HL-60 (cell line): Measurements from ENCODE around the gene SNTG2.

Experiments
- DNase-seq, 2 experiments: peaks; one replicate each; pipeline ENCODE4 v3.0.0-alpha.2; 2010 to 2020; ENCODE audit warnings: low read depth in 1 of 2, low spot score in 1 of 2
- H3K27ac ChIP-seq: fragments of 250-450 bp; sonication (Bioruptor Pico); replicated peaks from 2 replicates; pipeline ENCODE4 v1.5.1; 2020; ENCODE audit warnings: mild to moderate bottlenecking, moderate library complexity
- H3K27me3 ChIP-seq: fragments of 250-450 bp; sonication (Bioruptor Pico); 2 replicates; pipeline ENCODE4 v1.5.1; 2021; ENCODE audit warnings: mild to moderate bottlenecking, moderate library complexity; ENCODE audit not compliant: insufficient read depth, poor library complexity, severe bottlenecking
- H3K4me3 ChIP-seq: replicated peaks from 2 replicates; pipeline ENCODE4 v1.5.1; 2011; ENCODE audit warnings: mild to moderate bottlenecking, control low read depth, low read length; ENCODE audit not compliant: insufficient read depth
- CTCF ChIP-seq: IDR thresholded peaks from one replicate; pipeline ENCODE4 v1.5.1; 2011; ENCODE audit warnings: low read length, control low read depth, inconsistent platforms; ENCODE audit not compliant: insufficient read depth
- GABPA ChIP-seq: IDR thresholded peaks from 2 replicates; pipeline ENCODE4 v1.6.1; 2012; ENCODE audit warnings: low read depth
- POLR2AphosphoS5 ChIP-seq: IDR thresholded peaks from 2 replicates; pipeline ENCODE4 v1.6.1; 2012; ENCODE audit warnings: low read depth
- REST ChIP-seq: IDR thresholded peaks from 2 replicates; pipeline ENCODE4 v1.6.1; 2012; ENCODE audit warnings: low read depth; ENCODE audit not compliant: insufficient replicate concordance
- SPI1 ChIP-seq: IDR thresholded peaks from 2 replicates; pipeline ENCODE4 v1.6.1; 2012; ENCODE audit warnings: low read depth, mild to moderate bottlenecking, borderline replicate concordance

The SNTG2 gene

GRCh38 chr2:1398191-1398590, 447.5 kb downstream of the SNTG2 start:
- H3K27ac ChIP-seq, result no peak overlapping the region
- no peak for TF ChIP-seq POLR2AphosphoS5
- TF ChIP-seq CTCF, result no peak
- TF ChIP-seq REST, result no peak
- TF ChIP-seq GABPA, result no peak
- no peak for TF ChIP-seq SPI1
- H3K4me3 ChIP-seq, result no peak overlapping the region
- DNase-seq, result no peak
- H3K27me3 ChIP-seq, result no peaks in the 10 kb centered on the region

GRCh38 chr2:1400943-1401735, 450.5 kb downstream of the SNTG2 start:
- Histone ChIP-seq H3K27ac (no peak overlapping the region), H3K4me3 (no peak overlapping the region), H3K27me3 (no peaks in the 10 kb centered on the region)
- no peak for TF ChIP-seq GABPA
- no peak for TF ChIP-seq CTCF
- no peak for TF ChIP-seq SPI1
- TF ChIP-seq POLR2AphosphoS5, result no peak
- TF ChIP-seq REST, result no peak
- no peak for DNase-seq

GRCh38 chr2:1402064-1402463, 451.4 kb downstream of the SNTG2 start:
- DNase-seq, result no peak
- Histone ChIP-seq H3K27me3 (no peaks in the 10 kb centered on the region), H3K27ac (no peak overlapping the region), H3K4me3 (no peak overlapping the region)
- TF ChIP-seq REST (no peak), SPI1 (no peak), CTCF (no peak), POLR2AphosphoS5 (no peak), GABPA (no peak)
